Activated effector memory CD4-positive, alpha-beta T cell treated with anti-CD3 and anti-CD28 coated beads, Interleukin-2, amount 50 U/mL, for 16 hours (primary cell): ENCODE measurements around the gene ZNF484.
A peak's percentile ranks its signal among the peaks of the same experiment; 100 is the strongest.
"Not testable (repeated sequence)": the region's sequence is repeated elsewhere in the genome, so short reads cannot be mapped to it uniquely, and the experiment has no call there.

Source experiments
- DNase-seq: peaks from one replicate; pipeline ENCODE4 v3.0.0-alpha.2; 2020

Gene ZNF484

GRCh38 chr9:92877531-92878430, at the start of gene ZNF484:
Gene ZNF484, minus strand, starts transcription at chr9:92878038. Its CDS starts 3,009 bp downstream, at chr9:92875029.
- DNase-seq: peak; percentile 98

DNA sequence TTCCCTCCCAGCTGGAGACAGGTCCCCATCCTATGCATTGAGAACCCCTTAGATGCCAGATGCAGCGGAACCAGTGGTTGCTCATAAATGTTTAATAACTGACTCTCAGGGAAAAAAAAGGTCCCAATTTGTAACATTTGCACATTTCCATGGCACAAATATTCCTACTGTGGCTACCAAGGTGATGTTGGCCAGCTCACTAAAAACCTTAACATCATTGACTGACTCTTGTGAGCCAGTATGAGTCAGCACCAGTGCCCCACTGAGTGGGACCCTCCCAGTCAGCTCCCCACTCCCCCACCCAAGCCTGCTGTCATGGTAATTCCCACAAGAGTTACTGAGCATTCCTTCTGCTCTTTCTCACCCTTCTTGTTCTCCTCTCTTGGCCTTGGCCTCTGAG, 42.6 kb upstream of the ZNF484 start:
- no peak for DNase-seq

DNA sequence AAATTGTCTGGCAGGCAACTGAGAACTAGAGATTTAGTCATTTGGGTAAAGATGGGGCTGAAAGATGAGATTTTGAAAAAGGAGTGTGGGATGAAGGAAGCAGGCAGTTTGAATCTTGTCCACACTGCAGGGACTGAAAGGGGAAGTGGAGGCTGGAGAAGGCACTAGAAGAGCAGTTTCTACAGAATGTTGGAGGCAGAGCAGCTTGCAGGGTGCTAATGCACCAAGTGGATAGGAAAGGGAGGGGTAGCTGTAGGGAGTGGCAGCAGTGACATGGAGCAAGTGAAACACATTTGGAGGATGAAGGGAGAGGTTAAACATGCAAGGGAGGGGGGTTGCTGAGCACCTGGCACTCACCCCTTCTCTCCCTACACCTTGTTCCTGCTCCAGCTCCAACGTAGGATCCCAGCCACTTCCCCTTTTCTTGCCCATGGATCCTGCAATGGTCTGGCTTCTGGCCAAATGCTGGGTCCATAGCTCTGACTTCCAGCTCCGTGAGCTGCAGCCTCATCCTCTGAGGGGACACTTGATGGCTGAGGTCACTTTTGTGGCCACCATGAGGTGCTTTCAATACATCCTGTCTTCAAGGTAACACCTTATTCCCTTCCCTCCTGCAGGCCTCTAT, 39.5 kb upstream of the ZNF484 start:
- no peak for DNase-seq

DNA sequence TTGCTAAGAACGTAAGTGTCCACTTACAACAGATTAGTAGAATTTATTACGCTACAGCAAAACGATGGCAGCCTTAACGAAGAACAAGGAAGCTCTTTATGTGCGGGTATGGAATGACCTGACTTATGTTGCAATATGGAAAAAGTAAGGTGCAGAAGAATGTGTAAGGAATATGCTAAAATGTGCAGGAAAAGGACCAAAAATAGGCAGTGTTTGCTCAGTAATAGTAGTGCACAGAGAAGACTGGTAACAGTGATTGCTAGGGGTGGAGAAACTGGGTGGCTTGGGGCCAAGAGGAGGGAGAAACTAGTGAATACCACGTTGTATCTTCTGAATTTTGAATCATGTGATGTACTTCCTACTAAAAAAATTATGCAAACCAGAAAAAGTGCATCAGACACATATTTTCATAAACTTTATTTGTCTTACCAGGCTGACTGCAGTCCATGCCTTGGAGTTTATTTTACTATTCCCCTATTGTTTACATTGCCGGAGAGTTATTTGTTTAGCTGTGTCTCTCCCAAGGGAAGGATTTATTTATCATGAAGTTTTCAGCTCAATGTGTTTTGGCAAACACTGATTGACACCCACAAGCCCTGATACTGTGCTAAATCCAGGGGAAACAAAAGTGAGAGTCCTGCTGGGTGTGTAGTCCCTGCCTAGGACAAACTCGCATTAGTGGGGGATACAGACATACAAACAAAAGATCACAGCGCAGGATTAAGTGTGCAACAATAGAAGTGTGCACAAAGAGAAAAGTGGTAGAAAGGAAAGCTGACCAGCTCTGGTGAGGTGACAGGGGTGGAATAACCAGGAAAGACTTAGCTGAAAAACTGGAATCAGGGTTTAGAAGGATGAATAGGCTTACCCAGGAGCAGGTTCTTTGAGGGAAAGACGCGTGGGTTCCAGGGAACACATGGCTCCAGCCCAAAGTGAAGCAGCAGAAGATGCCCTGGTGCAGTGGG, 34.0 kb upstream of the ZNF484 start:
- no peak for DNase-seq

- DNase-seq: not testable (repeated sequence)
These were observed 27.3 kb upstream of the ZNF484 start for GRCh38 chr9:92905137-92905536.

- DNase-seq: no peak
These were observed 19.5 kb upstream of the ZNF484 start for GRCh38 chr9:92897323-92897722.

DNA sequence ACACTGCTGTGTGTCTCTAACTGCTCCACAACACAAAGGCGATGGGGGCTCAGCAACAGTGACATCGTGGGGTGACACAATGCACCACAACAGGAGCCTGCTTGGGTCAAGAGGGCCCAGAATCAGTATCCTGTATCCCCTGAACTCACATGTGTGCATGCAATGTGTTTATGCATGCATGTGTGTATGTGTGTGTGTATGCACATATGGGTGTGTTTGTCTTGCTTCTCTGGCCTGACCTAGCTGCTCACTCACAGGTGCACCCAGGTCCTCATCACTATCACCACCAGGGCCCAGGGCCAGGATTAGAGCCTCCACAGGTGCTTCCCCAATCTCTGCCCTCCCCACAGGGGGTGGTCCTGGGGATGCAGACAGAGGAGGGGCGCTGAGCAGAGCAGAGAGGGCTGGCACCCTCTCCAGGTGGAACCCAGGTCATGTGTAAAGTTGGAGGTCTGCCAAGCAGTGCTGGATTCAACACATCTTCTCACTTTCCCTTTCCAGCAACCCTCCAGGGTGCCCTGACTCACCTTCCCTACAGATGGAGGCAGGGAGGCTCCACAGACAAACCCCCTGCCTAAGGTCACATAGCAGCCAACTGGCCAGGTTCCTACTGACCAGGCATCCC, 18.1 kb upstream of the ZNF484 start:
- DNase-seq: no peak

DNA sequence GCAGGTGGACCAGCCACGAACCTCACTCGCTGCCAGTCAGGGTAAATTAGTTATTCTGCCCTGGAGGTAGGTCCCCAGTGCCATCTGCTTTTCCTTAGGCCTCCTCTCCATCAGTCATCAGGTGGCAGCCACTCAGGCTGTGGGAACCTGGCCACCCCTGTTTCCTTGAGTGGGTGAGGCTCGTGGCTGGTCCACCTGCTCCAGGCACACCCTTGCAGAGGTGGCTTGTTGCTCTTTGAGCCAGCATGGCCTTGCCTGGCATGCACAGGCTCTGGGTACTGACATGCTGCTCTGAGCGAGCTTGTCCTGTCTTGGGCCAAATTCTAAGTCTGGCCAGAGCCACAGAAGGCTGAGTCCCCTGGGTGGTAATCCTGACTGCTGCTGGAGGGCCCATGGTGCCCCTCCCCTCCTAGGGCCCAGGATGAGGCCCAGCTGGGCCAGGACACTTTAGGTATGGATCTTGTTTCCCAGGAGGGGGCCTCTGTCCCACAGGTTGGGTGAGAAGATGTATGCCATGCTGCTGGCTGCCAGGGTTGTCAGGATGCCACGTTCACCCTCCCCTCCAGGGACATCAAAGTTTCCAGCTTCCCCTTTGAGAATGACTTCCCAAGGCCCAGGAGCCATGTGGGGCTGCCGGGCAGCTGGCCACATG, 17.0 kb upstream of the ZNF484 start:
- DNase-seq: no peak

DNA sequence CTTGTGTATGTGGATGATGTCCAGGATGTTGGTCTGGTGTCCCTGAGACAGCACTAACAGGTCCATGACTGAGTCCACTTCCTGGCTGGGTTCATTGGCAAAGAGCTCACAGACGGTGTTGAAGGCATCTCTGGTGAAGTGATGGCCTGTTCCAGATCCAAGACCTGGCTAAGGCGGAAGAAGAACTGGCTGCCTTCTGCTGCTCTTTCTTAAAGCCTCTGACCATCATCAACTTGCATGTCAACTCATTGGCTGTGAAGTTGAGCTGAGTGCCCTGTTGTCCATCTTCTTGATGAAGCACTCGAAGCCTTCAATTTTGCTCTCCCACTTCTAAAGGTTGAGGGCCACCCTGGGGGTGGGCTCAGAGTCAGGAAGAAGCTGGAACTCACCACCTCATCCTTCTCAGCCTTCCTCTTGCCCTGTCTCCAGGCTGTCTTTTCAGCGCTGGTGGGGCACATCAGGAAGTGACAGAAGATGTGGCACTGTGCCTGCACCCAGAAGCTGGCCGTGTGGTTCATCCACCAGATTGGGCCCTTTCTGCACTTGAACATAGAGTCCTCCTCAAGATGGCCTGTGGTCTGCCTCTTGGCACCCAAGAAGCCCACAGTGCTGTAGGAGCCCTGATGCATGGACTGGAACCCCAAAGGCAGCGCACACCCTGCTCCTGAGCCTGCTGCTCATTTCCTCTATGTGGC, 16.2 kb upstream of the ZNF484 start:
- not testable (repeated sequence) for DNase-seq

DNA sequence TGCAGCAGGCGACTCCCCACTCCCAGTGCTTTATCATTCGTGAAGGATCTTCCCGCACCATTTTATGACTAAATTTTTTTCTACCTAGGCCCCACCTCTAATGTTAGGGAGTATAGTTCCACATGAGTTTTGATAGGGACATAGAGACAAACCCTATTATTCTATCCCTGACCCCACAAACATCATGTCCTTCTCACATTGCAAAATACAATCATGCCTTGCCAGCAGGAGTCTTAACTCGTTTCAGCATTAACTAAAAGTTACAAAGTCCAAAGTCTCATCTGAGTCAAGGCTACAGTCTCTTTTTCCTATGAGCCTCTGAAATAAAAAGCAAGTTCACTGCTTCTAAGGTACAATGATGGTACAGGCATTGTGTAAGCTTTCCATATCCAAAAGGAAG, 14.4 kb upstream of the ZNF484 start:
- DNase-seq: not testable (repeated sequence)

- DNase-seq: no peak
These were observed 12.9 kb upstream of the ZNF484 start for GRCh38 chr9:92890761-92891160.

DNA sequence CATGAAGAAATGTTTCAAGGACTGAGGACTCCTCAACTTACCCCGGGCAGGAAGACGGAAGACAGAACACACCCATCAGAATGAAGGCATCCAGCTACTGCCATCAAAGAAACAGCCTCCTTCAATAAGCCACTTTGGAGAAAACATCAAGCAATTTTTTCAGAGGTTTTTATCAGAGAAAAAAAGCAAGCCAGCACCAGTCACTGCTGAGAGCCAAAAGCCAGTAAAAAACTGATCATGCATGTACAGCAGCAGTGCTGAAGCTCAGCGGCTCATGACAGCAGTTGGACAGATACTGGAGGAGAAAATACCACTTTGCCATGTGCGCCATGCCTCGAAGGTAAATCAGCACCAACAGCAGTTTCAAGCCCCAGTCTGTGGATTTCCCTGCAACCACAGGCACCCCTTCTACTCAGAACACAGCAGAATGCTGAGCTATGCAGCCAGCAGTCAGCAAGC, 10.1 kb upstream of the ZNF484 start:
- no peak for DNase-seq

DNA sequence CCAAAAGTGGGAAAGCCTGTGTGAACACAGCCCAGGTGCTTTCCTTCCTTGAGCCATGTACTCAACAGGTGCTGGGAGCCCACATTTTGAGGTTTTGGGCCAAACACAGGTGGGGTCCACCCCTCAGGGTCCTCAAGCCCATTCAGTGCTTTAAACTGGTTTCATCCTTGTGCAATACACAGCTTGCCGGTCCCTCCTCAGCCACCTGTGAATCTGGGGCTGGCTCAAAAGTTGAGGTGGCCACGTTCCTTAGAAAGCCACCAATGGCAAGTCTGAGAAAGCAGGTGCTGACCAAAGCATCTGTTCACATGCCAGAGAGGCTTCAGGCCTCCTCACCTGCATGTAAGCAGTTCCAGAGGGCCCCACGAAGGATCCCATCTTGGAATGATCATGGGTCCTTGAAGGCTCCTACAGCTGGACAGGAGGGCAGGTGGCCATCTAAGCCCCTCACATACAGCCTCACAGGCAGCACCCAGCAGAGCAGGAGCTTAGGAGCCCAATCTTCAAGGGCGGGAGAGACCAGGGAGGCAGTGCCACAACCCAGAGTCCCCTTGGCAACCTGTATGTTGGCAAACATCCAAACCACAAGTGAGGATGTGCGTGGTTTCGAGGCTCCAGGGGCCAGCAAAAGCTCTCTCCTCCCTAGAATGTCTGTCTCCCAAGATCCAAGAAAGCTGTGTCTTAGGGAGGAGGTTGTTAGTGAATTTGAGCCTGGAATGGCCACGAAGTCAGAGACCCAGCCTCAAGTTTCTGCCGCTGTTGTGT, 9.2 kb upstream of the ZNF484 start:
- DNase-seq: peak; percentile 70

DNA sequence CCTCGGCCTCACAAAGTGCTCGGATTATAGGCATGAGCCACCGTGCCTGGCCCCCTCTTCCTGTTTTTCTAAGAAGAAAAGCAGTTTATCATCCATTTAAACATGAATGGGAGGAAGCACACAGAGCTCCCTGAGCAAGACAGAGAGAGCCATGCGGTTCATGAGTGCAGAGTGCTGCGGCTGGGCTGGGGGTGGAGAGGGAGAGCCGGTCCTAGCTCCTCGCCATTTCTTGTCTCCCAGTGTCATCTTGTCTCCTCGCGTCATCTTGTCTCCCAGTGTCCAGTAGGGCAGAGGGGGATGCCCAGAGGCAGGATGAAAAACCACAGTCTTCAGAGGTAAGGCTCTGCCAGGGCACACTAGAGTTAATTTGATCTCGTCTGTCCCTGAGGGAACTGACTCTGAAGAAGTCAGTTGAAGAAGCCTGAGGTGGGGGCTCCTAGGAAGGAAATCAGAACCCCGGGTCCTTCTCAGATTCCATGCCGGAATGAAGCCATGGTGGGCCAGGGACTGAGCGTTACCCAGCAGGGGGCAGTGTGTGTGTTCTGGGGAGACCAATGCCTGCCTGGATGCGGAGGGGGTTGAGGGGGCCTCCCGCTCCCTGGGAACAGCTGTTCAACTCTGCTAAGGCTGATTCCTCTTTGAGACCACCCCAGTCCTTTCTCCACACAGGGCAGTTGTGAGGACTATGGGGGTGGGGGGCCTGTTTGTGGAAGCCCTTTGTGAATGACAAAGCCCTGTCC, 6.0 kb upstream of the ZNF484 start:
- not testable (repeated sequence) for DNase-seq

DNA sequence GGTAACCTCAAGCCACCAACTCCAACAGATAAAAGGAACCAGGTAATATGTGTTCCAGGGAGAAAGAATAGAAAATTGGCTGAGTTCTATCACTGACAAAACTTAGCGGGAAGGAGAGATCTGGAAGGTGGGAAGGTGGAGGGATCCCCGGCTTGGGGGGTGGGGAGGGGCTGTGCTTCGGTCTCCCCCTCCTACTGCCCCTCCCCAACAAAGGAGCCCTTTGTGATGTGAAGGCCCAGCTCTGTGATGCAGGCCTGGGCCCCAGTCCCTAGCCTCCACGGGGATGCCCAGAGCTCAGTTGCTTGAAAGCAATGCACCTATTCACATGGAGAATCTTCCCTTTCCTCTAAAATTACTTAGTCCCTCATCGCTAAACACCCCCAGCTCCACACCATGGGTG, 4.4 kb upstream of the ZNF484 start:
- no peak for DNase-seq

GRCh38 chr9:92875373-92875772, 2.5 kb downstream of the ZNF484 start:
- DNase-seq: no peak

- DNase-seq: no peak
These were observed 7.5 kb downstream of the ZNF484 start for GRCh38 chr9:92870289-92870688.

GRCh38 chr9:92866600-92866999, 11.2 kb downstream of the ZNF484 start:
- DNase-seq: not testable (repeated sequence)

- DNase-seq: no peak
These were observed 13.7 kb downstream of the ZNF484 start for GRCh38 chr9:92864152-92864551.

GRCh38 chr9:92860867-92861266, 17.0 kb downstream of the ZNF484 start:
- no peak for DNase-seq
